ENCODE measurements around the gene DENND4C.

Gene DENND4C

DNA sequence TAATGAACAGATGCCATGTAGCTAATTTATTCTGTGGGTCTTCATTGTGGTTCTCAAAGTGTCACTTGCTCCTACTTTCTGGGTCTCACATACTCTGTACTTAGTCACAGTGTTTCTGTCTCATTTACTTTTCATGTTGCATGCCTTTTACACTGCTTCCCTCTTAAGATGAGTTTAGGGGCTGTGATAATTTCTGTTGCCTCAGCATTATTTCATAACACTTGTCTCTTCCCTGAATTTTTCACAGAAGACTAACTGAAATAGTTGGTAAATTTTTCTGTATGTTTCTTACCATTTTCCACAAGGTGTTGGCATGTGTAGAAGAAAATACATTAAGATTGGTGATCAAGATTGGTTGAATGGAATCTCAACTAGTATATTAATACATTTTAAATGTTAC, 59.6 kb downstream of the DENND4C start:
- no peak for DNase-seq (ENCODE audit: low read depth)
- TF ChIP-seq, protein P1, sequence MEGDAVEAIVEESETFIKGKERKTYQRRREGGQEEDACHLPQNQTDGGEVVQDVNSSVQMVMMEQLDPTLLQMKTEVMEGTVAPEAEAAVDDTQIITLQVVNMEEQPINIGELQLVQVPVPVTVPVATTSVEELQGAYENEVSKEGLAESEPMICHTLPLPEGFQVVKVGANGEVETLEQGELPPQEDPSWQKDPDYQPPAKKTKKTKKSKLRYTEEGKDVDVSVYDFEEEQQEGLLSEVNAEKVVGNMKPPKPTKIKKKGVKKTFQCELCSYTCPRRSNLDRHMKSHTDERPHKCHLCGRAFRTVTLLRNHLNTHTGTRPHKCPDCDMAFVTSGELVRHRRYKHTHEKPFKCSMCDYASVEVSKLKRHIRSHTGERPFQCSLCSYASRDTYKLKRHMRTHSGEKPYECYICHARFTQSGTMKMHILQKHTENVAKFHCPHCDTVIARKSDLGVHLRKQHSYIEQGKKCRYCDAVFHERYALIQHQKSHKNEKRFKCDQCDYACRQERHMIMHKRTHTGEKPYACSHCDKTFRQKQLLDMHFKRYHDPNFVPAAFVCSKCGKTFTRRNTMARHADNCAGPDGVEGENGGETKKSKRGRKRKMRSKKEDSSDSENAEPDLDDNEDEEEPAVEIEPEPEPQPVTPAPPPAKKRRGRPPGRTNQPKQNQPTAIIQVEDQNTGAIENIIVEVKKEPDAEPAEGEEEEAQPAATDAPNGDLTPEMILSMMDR (conservative IDR thresholded peaks at IDR 0.05; ENCODE audit: low read depth, low read length), result no peak
- H3K4me3 ChIP-seq (ENCODE audit: low read depth, low read length), result no peak overlapping the region

DNA sequence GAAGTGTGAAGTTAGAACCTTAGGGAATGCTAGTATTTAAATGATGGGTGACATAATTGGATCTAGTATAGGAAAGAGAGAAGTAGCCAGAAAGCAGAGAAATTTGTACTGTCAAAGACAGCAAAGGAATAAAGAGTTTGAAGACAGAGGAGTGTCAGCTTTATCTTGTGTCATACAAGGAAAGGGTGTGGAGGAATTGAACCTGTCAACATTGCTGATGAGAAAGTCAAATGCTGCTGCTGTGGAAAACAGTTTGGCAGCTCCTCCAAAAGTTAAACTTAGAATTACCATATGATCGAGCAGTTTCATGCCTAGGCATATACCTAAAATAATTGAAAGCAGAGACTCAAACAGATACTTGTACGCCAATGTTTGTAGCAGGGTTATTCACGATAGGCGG, 63.7 kb downstream of the DENND4C start:
- H3K4me3 ChIP-seq (ENCODE audit: low read depth, low read length), result no peak overlapping the region
- TF ChIP-seq, protein P1 (conservative IDR thresholded peaks at IDR 0.05; ENCODE audit: low read depth, low read length), result no peak
- no peak for DNase-seq (ENCODE audit: low read depth)

DNA sequence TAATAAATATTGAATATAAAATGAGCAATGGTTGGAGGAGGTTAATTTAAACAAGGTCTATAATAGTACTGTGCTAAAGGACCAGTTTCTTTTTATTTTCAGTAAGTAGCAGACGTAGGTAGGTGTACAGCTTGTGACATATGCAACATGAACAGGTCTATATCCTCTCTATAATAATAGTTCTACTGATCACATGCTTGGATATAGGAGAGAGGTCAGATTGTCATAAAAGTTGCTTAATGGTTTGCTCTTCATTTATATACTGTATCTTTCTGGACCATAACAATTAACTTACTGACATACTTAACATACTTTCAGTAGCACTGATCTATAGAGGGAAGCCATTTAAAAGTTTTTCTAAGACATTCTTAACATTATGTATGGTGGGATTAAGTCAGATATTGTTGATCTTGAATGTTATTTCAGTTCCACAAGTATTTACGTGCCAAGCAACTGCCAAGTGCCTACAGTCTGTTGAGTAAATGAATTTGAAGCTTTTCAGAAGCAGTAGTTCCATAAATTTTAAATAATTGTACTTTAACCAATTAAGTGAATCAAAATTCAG, 68.0 kb downstream of the DENND4C start:
- DNase-seq (ENCODE audit: low read depth), result peak; percentile 18

DNA sequence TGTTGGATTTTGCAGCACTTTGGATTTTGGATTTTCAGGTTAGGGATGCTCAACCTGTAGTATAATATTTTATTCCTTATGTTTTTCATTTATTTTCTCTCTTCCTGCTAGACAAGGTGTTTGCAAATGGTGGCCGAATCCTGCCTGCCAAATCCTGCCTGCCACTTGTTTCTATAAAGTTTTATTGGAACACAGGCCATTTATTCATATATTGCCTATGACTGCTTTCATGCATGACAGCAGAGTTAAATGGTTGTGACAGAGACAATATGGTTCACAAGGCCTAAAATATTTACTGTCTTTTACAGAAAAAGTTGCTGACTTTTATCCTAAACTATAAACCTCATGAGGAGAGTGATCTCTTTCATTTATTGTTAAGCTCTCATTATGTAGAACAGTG, 72.7 kb downstream of the DENND4C start:
- no peak for DNase-seq (ENCODE audit: low read depth)
- no peak overlapping the region for H3K4me3 ChIP-seq (ENCODE audit: low read depth, low read length)
- TF ChIP-seq, protein P1 (conservative IDR thresholded peaks at IDR 0.05; ENCODE audit: low read depth, low read length), result no peak

More for the DNA sequence above, 68.0 kb downstream of the DENND4C start:
- no peak overlapping the region for H3K4me3 ChIP-seq (ENCODE audit: low read depth, low read length)
- TF ChIP-seq, protein P1 (conservative IDR thresholded peaks at IDR 0.05; ENCODE audit: low read depth, low read length), result no peak

DNA sequence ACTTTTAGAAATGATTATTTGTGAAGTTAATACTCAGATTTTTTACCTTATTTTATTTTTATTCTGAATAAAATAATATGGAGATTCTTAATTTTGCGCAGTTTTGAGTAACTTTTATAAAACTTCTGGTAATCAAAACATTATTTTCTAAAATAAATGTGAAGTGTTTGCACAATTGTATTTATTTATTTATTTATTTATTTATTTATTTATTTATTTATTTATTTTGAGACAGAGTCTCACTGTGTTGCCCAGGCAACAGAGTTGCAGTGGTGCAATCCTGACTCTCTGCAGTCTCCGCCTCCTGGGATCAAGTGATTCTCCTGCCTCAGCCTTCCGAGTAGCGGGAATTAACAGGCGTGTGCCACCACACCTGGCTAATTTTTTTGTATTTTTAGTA, 76.1 kb downstream of the DENND4C start:
- H3K4me3 ChIP-seq (ENCODE audit: low read depth, low read length), result no peak overlapping the region
- DNase-seq (ENCODE audit: low read depth), result no peak
- TF ChIP-seq, protein P1 (conservative IDR thresholded peaks at IDR 0.05; ENCODE audit: low read depth, low read length), result no peak

DNA sequence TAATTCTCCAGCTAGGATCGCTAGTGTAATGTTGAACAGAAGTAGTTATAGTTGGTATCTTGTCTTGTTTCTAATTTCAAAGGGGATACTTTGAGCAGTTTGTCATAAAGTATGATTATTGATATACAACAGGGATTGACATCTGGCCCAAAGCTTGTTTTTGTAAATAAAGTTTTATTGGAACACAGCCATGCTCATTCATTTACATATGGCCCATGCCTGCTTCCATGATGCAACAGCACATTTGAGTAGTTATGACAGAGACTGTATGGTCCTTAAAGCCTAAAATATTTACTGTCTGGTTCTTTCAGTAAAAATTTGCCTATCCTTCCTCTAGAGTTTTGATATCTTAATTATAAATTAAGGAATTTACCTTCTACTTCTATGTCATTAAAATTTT, 79.8 kb downstream of the DENND4C start:
- no peak for DNase-seq (ENCODE audit: low read depth)

DNA sequence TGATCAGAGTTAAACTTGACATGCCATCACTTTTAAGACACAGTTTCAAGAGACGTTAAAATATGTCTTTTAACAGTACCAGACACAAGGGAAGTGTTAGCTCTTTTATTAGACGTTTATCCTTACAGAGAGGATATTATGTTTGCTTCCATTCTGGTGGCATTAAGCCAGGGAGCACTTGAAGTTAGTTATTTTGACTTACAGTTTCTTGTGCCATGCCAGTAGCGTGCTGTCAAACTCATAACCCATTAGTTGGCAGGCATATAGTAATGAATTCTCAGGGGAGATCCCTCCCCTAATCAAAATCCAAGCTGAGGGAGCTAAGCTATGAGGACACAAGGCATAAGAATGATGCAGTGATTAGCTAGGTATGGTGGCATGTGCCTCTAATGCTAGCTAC, 83.1 kb downstream of the DENND4C start:
- no peak for DNase-seq (ENCODE audit: low read depth)
- H3K4me3 ChIP-seq (ENCODE audit: low read depth, low read length), result no peak overlapping the region
- TF ChIP-seq, protein P1 (conservative IDR thresholded peaks at IDR 0.05; ENCODE audit: low read depth, low read length), result no peak

More for the DNA sequence above, 79.8 kb downstream of the DENND4C start:
- no peak overlapping the region for H3K4me3 ChIP-seq (ENCODE audit: low read depth, low read length)
- TF ChIP-seq, protein P1 (conservative IDR thresholded peaks at IDR 0.05; ENCODE audit: low read depth, low read length), result no peak

Data from choroid plexus epithelial cell (primary cell).